HG03354 (cell line): ENCODE results near the gene TMEM165.

Source experiments
- ATAC-seq: cut with Tn5 transposase; IDR thresholded peaks from one replicate; pipeline ENCODE4 v1.9.1; 2021; ENCODE audit warnings: mild to moderate bottlenecking; ENCODE audit not compliant: unreplicated experiment, poor library complexity, severe bottlenecking

TMEM165 gene

DNA sequence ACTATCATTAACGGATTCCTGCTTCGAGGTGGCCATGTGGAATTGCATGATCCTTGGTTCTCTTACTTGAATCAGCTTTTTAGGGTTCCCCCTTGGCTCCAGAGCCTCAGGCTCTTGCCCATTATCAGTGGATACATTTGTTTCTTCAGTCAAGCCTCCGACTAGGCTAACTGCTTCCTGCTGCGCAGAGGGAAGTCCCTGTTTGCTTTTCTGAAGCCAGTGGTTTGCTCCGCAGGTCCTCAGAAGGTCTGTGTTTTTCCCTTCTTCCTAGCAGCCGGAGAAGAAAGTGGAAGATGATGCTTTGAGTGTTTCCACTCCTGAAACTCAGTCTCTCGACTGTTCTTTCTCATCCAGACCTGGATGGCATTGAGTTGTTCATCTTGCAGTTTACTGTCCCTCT, 29.1 kb upstream of the TMEM165 start:
- ATAC-seq = no peak

DNA sequence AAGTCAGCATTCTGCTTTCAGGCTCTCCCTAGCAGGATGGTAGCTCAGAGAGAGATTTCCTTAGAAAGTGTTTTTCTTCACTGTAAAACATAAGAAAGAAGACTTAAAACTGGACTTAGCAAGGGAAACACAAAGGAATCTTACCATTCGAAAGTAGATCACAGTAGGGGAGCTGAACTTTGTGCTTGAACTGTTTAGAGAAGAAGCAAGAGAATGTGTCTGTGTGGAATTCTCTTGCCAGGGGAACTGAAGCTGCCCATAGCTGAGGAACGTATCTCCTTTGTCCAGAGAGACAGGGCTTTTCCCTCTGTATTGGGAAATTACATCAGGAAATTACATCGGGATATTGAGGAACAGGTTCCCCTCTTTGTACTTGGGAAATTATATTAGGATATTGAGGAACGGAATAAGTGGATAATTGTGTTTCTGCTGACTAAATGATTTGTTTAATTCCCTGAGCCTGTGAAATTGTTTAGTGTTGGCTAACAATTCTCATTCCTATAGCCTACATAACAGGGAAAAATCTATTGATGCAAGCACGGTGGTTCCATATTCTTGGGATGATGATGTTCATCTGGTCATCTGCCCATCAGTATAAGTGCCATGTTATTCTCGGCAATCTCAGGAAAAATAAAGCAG, 28.6 kb upstream of the TMEM165 start:
- no peak for ATAC-seq

DNA sequence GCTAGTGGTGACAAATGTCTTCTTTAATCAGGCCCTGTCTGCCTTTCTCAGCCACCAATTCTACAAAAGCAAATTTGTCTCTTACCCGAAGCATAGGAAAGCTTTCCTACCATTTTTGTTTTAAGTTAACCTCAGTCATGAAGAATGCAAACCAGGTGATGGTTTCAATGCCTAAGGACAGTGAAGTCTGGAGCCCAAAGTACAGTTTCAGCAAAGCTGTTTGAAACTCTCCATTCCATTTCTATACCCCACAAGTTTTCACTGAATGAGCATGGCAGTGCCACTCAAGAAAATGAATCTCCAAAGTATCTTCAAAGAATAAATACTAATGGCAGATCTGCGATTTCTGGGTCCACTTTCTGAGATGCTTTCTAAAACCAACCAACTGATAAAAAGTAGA, 25.8 kb upstream of the TMEM165 start:
- no peak for ATAC-seq

DNA sequence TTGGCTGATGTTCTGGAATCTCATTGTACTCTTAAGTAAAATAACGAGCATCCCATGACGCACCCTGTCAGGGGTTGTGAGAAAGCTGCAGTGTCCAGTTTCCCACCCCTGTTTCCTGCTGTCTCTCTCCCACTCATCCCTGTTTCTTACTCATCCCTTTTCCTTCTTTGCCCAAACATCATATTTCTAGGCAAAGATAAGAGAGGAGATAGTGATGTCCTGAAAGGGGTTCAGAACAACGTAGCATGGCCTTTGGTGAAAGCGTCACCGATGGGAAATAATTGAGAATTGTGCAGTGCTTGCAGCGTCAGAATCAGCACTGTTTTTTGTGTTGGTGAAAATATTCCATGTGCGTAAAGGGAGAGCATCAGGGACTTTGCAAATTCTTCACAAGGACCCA, 23.5 kb upstream of the TMEM165 start:
- no peak for ATAC-seq

DNA sequence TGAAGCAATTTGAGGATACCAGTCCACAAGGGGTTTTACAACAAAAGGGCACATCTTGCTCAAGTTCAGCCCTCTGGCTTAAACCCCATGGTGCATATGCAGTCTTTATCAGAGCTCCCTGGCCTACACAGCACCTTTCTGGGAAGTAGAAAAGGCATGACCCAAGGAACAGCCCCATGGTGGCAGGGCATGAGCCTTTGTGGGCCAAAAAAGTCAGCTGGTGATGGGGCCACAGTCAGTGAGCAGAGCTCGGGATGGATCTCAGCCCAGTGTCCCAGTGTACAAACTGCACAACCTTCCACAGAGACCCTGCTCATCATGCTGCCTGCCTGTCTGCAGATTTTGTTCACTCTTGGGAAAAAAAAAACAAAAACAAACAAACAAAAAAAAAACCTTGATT, 22.3 kb upstream of the TMEM165 start:
- ATAC-seq = no peak

DNA sequence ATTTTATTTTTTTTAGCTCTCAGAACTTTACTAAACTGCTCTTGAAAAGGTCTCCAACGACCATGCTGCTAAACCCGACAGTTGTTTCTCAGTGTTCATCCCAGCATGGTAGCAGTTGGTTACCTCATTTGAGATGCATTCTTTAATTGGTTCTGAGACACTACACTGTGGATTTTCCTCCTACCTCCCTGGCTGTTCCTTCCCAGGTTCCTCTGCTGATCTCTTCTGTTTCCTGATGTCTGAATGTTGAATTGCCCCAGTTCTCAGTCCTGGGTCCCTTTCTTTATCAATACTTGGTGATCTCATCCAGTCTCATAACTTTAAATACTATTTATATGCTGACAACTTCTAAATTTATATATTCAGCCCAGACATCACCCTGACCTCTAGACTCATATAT, 19.1 kb upstream of the TMEM165 start:
- ATAC-seq = no peak

DNA sequence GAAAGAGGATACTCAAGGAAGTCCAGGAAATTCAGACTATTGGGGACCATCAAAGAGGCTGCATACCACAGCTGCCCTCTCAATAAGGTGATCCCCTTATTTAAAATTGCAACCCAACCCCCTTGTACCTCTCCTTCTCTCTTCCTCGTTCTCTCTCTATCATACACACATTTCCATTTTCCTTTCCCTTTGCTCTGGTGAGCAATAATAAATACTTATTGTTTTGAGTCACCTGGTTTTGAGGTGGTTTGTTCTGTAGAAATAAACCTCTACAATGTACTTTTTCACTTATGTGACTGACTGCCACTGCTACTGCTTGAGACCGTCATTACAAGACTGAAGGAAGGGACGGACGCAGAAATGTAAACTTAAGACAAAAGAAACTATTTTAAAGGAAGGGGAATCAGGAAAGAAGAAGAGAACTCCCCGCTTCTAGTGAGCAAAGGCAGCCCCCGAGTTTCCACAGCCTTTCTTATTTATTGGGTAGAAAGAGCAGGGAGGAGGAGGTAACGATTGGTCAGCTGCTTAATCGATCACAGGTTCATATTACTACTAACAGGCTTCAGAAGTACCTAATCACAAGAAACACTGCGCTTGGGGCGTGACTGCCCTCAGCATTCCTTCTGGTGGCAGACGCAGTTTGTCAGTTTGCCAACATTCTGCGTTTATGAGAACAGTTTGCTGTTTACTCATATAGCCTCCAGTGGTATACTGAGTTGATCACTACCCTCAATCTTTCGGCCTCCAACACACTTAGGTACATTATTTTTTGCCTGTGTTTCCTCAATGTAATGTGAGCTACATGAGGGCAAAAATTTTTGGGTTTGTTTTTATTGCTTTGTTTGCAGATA, 16.9 kb upstream of the TMEM165 start:
- ATAC-seq = no peak

DNA sequence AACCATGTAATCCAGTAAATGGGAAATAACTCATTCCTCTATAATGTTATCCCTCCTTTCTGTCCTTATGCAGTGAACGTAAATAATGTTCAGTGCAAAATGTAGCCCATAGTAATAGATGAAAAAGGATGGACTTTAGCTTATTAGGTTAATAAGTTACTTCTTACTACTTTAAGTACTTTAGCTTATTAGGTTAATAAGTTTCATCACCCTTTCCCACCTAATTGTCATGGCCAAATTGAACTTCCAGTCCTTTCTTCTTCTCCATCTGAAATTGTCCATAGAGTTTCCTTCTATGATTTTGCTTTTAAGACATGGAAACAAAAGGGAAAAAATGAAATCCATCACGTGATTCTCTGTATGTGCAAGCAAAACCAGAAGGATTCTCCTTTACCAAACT, 15.2 kb upstream of the TMEM165 start:
- ATAC-seq = no peak

DNA sequence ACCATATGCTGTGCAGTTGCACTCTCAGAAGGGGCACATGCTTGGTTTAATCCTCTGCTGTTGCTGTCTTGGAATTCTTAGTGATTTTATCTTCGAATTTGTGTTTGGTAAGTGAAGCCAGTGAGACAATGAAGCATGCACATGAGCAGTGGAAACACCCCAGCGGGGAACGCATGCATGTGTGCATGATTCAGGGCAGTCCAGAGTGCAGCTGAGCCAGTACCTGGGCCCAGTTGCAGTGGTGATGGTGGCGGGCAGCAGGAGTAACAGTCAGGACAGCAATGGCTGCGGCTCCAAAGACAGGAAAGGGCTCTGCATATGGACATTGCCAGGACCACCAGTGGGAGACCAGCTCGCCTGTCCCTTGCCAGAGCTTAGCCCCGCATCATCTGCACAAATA, 14.3 kb upstream of the TMEM165 start:
- ATAC-seq = no peak

DNA sequence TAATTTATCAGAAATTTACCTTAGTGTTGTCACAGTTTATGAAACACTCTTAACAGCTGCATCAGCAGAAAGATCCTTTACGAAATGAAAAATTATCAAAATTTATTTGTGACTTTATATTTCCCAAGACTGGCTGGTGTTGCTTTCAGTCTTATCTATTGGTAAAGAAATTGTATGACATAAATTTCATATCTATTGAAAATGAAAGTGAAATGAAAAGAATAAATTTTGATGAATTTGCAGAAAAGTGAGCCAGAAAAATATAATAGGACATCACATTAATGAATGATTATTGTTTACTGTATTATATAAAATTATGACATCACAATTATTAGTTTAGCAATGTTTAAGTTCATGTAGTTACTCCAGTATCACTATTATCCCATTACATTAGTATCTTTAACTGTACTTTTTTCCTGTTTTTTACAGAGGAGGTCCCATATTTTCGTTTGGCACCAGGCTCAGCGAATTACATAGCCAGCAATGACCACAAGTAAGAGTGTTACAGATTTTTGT, 13.2 kb upstream of the TMEM165 start:
- no peak for ATAC-seq

DNA sequence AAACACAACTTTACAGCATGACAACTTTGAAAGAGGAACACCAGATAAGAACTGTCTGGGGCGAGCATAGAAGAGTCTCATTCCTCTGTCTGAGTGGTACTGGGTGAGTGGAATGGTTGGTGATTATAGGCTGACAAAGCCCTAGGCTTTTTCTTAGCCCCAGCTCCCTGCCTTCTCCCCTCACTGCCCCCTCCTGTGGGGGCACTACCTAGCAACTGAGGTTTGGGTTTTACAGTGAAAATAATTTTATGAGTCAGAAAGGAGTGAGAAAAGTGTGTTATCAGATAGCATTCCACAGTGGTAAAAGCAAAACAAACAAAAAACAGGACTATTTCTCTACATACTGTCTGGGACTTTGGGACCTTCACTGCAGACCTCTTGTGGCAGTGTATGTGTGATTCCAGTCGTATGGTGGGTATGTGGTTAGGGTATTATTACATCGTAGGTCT, 10.5 kb upstream of the TMEM165 start:
- ATAC-seq = no peak

DNA sequence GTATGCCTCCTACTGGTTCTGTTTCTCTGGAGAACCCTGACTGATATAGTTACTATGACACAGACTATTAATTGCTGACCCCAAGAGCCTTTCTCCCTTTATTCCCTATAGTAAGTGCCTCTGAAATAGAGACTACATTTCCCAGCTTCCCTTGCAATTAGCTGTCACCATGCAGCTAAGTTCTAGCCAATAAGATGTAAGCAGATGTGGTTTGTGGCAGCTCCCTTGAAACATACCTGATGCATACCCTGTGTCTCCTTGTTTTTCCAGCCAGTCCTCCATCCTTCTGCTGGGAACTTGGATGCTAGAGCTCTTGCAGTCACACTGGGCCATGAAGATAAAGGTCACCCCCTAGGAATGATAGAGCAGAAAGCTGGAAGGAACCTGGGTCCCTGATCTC, 9.7 kb upstream of the TMEM165 start:
- no peak for ATAC-seq

DNA sequence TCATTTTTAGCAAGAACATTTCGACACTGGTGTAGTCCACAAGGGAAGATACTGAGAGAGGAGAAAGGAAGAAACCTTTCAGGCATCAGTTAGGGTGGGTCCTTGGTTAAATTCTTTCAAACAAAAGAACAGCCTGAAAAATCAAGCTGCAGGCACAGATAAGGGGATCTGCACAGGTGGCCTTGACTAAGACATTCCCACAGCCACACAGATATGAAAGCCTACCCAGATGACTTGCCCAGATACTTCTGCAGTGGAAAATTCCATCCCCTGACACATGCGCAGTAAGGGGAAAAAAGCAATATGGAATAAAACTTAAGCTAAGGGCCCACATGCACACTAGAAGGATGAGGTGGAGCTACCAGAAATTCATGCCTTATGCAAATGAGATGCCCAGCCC, 8.9 kb upstream of the TMEM165 start:
- ATAC-seq = no peak

DNA sequence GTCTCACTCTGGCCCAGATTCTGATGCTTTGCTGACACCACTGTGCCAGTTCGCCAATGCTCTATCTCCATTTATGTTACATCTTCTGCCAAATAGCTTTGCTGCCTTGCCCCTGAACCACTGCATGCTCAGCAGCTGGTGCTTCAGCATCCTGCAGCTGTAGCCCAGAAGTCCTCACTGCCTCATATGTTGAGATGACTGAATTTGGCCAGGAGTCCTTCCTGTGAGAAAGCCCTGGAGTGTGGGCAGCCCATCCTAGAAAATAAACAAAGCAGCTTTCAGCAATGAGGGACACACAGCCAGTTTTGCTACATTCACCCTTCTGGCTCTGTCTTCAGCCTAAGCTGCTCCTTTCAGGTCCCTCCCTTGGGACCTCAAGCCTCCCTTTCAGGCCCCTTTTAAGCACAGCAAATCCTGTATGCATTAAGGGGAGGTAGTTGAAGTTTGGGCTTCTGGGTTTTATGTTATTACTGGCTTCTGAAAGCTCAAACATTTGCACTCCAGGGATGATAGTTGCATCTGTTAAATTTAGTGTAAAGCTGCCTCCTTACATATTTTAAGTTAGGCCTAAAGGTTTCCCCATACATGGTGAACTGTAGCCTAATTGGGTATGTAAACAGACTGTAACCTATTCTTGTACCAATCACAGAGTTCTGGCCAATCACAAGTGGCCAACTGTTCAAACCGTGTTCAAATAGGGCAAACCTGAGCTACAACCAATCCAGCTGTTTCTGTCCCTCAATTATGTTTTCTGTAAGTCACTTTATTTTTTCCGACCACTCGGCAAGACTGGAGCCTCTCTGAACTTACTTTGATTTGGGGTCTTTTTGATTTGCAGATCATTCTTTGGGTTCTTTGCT, 2.1 kb upstream of the TMEM165 start:
- ATAC-seq = no peak

DNA sequence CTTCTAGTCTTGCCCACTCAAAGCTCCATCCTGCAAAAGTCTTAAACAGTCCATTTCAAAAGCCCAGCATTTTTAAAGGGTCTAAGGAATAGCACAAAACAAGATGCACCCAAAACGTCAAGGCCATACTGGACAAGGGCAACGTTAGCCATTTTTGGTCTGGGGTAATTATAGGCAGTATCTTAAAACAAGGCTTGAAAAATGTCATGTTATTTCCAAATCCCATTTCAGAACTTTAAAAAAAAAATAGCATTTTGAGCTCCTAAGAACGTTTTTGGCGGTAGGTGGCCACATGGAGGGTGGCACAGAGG, 584 bp upstream of the TMEM165 start:
- peak; percentile 1 for ATAC-seq

DNA sequence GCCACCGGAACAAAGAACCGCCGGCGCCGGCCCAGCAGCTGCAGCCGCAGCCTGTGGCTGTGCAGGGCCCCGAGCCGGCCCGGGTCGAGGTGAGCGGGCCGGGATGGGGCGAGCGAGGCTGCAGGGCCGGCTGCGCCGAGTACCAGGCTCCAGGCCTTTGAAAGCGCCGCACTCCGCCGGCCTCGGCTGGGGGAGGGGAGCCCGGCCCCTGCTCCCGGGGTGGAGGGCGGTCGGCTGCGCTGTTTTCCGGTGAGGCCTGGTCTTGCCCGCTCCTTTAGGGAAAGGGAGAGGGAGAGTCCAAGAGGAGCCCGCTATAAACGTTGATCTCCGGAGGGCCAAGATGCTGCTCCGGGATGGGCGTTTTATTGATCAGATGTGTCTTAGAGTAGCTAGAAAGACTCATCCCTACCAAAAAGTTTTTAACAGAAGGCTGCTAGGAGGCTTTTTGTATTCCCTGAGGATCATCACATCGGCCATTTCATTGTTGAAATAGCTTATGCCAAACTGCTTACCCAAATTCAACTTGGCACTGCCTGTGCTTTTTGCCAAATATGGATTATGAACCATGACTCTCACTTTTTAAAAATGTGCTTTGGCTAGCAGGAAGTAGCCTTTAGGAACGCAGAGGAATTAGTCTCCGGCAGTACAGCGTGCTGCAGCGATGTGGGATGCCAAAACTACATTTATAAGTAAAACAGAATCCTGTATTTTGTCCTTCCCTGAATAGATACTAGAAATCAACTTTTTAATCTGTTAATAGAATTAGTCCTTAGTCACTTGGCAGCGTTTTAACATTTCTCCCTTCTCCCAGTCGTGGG, 760 bp downstream of the TMEM165 start:
- ATAC-seq = peak; percentile 37

DNA sequence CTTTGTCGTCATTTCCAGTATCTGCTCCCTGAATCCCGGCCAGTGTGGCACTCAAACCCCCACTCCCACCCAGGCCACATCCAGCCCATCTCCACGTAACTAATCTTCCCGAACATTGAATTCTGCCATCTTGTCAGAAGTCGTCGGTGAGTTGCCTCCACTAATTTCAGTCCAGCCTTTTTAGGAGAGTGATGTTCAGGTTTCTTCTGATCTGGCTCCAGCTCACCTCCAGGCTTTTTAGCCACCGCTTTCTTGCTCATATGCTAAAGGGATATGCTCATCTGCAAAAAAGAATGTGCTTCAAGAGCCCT, 1.3 kb downstream of the TMEM165 start:
- ATAC-seq = no peak

DNA sequence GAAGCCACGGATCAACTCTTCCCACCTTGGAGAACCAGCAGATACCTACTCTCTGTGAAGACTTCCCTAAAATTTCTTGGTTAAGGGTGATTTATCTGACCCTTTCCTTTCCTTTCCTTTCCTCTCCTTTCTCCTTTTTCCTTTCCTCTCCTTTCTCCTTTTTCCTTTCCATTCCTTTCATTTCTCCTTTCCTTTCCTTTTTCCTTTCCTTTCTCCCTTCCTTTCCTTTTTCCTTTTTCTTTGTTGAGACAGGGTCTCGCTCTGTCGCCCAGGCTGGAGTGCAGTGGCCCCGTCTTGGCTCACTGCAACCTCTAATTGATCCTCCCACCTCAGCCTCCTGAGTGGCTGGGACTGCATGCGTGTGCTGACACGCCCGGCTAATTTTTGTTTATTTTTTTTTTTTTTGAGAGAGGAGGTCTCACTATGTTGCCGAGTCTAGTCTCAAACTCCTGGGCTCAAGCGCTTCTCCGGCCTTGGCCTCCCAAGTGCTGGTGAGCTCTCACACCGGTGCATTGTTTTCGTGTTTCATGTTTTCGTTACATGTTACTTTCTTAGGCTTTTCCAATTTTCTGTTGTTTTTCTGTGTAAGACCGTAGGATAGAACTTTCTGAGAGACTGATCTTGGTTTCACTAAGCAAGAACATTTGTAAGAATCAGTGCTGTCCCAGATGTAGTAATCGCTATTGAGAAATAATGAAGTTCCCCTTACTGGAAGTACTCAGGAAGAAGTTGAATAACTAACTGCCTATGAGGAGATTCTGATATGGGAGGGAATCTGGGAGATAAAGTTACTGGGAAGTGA, 2.0 kb downstream of the TMEM165 start:
- ATAC-seq = no peak

DNA sequence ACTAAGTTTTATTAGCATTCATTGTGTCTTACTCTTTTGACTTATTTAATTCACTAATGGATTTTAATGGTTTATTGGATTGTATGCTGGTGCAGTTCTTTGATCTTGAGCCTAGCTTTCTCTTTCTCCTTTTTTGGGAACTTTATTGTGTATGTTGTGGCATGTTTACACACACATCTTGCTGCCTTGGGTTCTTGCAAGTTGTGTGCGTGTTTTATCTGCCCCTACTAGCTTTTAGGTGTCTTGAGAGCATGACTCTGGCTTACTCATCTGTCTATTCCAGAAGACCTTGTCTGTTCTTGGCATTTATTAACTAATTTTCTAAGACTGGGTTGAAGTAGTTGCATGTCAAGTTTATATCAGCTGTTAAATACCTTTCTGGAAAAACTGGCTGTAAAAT, 2.7 kb downstream of the TMEM165 start:
- ATAC-seq = no peak
